ENCODE measurements around the gene KRT86. TPM values are rescaled to one million over a fixed set of nuclear protein-coding genes. Genes with fewer than 3 reads are reported as not detected.
A peak's percentile ranks its signal among the peaks of the same experiment; 100 is the strongest.

KRT86 gene
- total and polyA plus RNA-seq, 2 donors from 2014 or later, result 1.3 TPM; not detected in 1

DNA sequence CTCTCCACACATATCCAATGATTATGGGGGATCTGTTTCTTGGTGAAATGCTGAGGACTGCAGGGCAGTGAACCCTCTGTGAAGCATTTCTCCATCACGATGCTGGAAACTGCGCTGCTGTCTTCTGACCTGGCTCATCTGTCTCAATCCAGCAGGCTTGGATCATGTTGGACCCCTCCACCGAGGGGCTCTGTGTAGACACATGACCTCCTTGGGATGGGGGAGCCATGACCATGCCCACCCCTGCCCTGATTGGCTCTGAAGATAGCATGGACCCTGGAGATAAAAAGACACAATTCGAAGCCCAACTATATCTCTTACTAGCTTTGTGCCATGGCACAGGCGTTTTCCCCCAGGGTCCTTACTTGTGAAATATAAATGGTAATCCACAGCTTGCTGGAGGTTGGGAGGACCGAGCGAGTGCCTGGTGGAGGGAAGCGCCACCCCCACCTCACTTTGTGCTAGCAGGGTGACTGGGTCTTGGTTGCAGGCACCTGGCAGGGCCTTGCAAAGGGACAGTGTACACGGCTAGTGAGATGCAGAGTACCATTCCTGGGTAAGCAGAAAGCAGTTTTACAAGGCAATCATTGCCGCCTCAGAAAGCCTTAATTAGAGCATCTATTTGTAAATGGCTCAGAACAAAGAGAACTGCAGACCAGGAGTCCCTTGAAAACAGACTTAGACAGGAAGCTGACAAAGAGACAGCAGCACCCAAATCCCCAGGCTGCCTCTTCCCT is 49.1 kb downstream of the KRT86 start:
- intact Hi-C loops (cut with DNase I), result no loop called here

DNA sequence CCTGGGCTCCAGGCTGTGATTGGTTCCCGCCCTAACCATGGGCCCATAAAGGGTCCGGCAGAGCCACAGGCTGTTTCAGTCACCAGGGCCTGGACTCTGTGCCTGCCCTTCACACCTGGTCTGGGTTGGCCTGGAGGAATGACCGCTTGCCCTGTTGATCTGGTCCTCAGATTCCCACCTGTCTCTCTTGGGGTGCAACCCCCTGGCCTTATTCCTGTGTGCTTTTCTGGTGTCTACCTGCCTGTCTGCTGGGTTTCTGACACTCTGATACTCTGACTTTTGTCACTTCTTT is 49.7 kb downstream of the KRT86 start:
- no peaks in the 10 kb centered on the region for H3K9me3 ChIP-seq (ENCODE audit: control insufficient read depth in 2 of 3, insufficient read depth in 1 of 3, low read length in 3 of 3)
- DNase-seq (peak in 1 of 5 donors; percentile 33), FAIRE-seq (no peak)
- H3K4me3 ChIP-seq (ENCODE audit: low read length in 3 of 3), result no peak overlapping the region
- H3K9ac ChIP-seq (ENCODE audit: low read length in 3 of 3), result no peak overlapping the region
- H3K27ac ChIP-seq (ENCODE audit: low read depth in 2 of 2, low read length in 2 of 2), result no peak overlapping the region
- H3K27me3 ChIP-seq (ENCODE audit: control insufficient read depth, insufficient read depth, low read length), result no peaks in the 10 kb centered on the region
- no peaks in the 10 kb centered on the region for H3K4me1 ChIP-seq (ENCODE audit: control insufficient read depth in 2 of 3, insufficient read depth in 2 of 3, low read depth in 1 of 3, low read length in 3 of 3)
- TF ChIP-seq, protein P1, sequence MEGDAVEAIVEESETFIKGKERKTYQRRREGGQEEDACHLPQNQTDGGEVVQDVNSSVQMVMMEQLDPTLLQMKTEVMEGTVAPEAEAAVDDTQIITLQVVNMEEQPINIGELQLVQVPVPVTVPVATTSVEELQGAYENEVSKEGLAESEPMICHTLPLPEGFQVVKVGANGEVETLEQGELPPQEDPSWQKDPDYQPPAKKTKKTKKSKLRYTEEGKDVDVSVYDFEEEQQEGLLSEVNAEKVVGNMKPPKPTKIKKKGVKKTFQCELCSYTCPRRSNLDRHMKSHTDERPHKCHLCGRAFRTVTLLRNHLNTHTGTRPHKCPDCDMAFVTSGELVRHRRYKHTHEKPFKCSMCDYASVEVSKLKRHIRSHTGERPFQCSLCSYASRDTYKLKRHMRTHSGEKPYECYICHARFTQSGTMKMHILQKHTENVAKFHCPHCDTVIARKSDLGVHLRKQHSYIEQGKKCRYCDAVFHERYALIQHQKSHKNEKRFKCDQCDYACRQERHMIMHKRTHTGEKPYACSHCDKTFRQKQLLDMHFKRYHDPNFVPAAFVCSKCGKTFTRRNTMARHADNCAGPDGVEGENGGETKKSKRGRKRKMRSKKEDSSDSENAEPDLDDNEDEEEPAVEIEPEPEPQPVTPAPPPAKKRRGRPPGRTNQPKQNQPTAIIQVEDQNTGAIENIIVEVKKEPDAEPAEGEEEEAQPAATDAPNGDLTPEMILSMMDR (IDR thresholded peaks at IDR 0.05; ENCODE audit: borderline replicate concordance, extremely low read depth, insufficient read depth), result no peak
- intact Hi-C loops (cut with DNase I), result no loop called here
- no peaks in the 10 kb centered on the region for H3K36me3 ChIP-seq (ENCODE audit: control insufficient read depth in 2 of 3, insufficient read depth in 3 of 3, low read length in 3 of 3)

More for the DNA sequence above, 49.1 kb downstream of the KRT86 start:
- H3K36me3 ChIP-seq (ENCODE audit: control insufficient read depth in 2 of 3, insufficient read depth in 3 of 3, low read length in 3 of 3), result no peaks in the 10 kb centered on the region
- no peak overlapping the region for H3K4me3 ChIP-seq (ENCODE audit: low read length in 3 of 3)
- TF ChIP-seq, protein P1 (IDR thresholded peaks at IDR 0.05; ENCODE audit: borderline replicate concordance, extremely low read depth, insufficient read depth), result no peak
- DNase-seq (peak in 1 of 5 donors; percentile 32), FAIRE-seq (no peak)
- no peaks in the 10 kb centered on the region for H3K9me3 ChIP-seq (ENCODE audit: control insufficient read depth in 2 of 3, insufficient read depth in 1 of 3, low read length in 3 of 3)
- no peaks in the 10 kb centered on the region for H3K27me3 ChIP-seq (ENCODE audit: control insufficient read depth, insufficient read depth, low read length)
- H3K4me1 ChIP-seq (ENCODE audit: control insufficient read depth in 2 of 3, insufficient read depth in 2 of 3, low read depth in 1 of 3, low read length in 3 of 3), result no peaks in the 10 kb centered on the region
- no peak overlapping the region for H3K9ac ChIP-seq (ENCODE audit: low read length in 3 of 3)
- H3K27ac ChIP-seq (ENCODE audit: low read depth in 2 of 2, low read length in 2 of 2), result no peak overlapping the region

DNA sequence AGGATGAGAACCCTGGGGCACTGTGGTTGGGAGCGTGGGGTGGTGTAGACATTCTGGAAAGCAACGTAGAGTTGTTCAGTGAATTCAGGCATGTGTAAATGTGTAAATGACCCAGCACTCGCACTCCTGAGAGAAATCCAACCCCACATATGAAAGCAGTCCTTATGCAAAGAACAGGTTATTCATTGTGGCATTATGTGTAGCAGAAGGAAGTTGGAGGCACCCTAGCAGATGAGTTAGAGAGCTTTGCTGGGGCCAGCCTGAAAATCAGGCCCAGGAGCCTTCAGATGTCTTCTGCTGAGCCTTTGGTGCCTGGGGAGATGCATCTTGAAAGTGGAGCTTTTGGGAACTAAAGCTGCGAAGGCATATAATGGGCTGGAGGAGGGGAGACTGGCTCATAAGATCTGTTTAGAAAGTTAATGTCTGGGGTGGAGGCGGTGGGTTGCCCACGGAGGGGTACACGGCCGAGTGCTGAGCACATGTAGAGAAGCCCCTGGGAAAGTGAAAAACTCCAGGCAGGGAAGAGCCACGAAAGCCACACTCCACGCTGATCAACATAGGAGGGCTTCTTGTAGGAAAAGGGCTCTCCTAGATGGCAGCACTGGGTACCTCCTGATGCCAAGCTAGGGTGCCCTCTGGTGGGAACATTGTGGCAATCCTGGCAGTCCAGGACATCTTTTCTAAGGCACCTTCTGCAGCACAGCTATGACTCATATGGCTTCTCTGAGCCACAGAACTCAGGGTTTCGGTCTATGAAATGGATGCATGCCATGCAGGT is 52.8 kb downstream of the KRT86 start:
- DNase-seq (peak; percentile 78 to 89 (median 82)), FAIRE-seq (no peak)
- TF ChIP-seq, protein P1 (IDR thresholded peaks at IDR 0.05; ENCODE audit: borderline replicate concordance, extremely low read depth, insufficient read depth), result peak; percentile 90
- intact Hi-C loops (cut with DNase I), result loop anchor here (5.0 kb wide), 1 partner anchor 170 kb away; no protein-coding TSS in a partner anchor
- no peaks in the 10 kb centered on the region for H3K4me1 ChIP-seq (ENCODE audit: control insufficient read depth in 2 of 3, insufficient read depth in 2 of 3, low read depth in 1 of 3, low read length in 3 of 3)
- no peaks in the 10 kb centered on the region for H3K36me3 ChIP-seq (ENCODE audit: control insufficient read depth in 2 of 3, insufficient read depth in 3 of 3, low read length in 3 of 3)
- H3K9ac ChIP-seq (ENCODE audit: low read length in 3 of 3), result no peak overlapping the region
- H3K27me3 ChIP-seq (ENCODE audit: control insufficient read depth, insufficient read depth, low read length), result no peaks in the 10 kb centered on the region
- H3K27ac ChIP-seq (ENCODE audit: low read depth in 2 of 2, low read length in 2 of 2), result no peak overlapping the region
- H3K9me3 ChIP-seq (ENCODE audit: control insufficient read depth in 2 of 3, insufficient read depth in 1 of 3, low read length in 3 of 3), result no peaks in the 10 kb centered on the region
- H3K4me3 ChIP-seq (ENCODE audit: low read length in 3 of 3), result no peak overlapping the region

Data from kidney (tissue), 14 donors.